CD4-positive, CD25-positive, alpha-beta regulatory T cell (primary cell): ENCODE data around the gene ASB16. TPM values are rescaled to one million over a fixed set of nuclear protein-coding genes. Genes with fewer than 3 reads are reported as not detected.

Experiments used
- ATAC-seq, 2 donors: fragments of 150-1000 bp; cut with Tn5 transposase; one replicate each; pipeline ENCODE4 v1.10.0; 2021; ENCODE audit warnings: low read depth in 2 of 2, moderate number of reproducible peaks in 2 of 2, moderate library complexity in 1 of 2
- DNase-seq, 3 donors: peaks; one replicate each; pipeline versions ENCODE4 v3.0.0 to v3.0.0-alpha.2; 2012 to 2022; ENCODE audit warnings: mixed read lengths in 1 of 3
- H3K27ac ChIP-seq: one replicate; pipeline ENCODE4 v1.7.0; 2013; ENCODE audit warnings: mild to moderate bottlenecking, low read length; ENCODE audit not compliant: insufficient read depth, poor library complexity, severe bottlenecking
- H3K27me3 ChIP-seq: one replicate; pipeline ENCODE4 v1.7.0; 2013; ENCODE audit warnings: low read length; ENCODE audit not compliant: control insufficient read depth, insufficient read depth
- H3K36me3 ChIP-seq: one replicate; pipeline ENCODE4 v1.7.0; 2013; ENCODE audit warnings: mild to moderate bottlenecking, low read length, moderate library complexity; ENCODE audit not compliant: control insufficient read depth, insufficient read depth
- H3K4me1 ChIP-seq: 2 replicates; pipeline ENCODE4 v1.7.0; 2013; ENCODE audit warnings: mild to moderate bottlenecking, low read length; ENCODE audit not compliant: insufficient read depth, control insufficient read depth, poor library complexity, severe bottlenecking
- H3K4me3 ChIP-seq: one replicate; pipeline ENCODE4 v1.7.0; 2013; ENCODE audit warnings: low read depth, mild to moderate bottlenecking, low read length, moderate library complexity
- H3K9me3 ChIP-seq, 2 experiments: 1 replicate in 1 of 2; 2 replicates in 1 of 2; pipeline ENCODE4 v1.7.0; 2013; ENCODE audit warnings: low read length in 2 of 2, mild to moderate bottlenecking in 1 of 2, moderate library complexity in 1 of 2; ENCODE audit not compliant: control insufficient read depth in 2 of 2
- H3K27ac Mint-ChIP-seq, 3 donors: one replicate each; pipeline ENCODE4 v1.8.0; 2020 to 2022; ENCODE audit warnings: mild to moderate bottlenecking in 3 of 3, mixed read lengths in 3 of 3, moderate library complexity in 2 of 3
- H3K27me3 Mint-ChIP-seq: one replicate; pipeline ENCODE4 v1.8.0; 2022; ENCODE audit warnings: mild to moderate bottlenecking, mixed read lengths
- H3K36me3 Mint-ChIP-seq: one replicate; pipeline ENCODE4 v1.8.0; 2020; ENCODE audit warnings: mixed read lengths
- H3K4me1 Mint-ChIP-seq, 4 donors: one replicate each; pipeline ENCODE4 v1.8.0; 2020 to 2022; ENCODE audit warnings: mixed read lengths in 4 of 4, mild to moderate bottlenecking in 1 of 4
- H3K4me3 Mint-ChIP-seq, 4 donors: one replicate each; pipeline ENCODE4 v1.8.0; 2020 to 2022; ENCODE audit warnings: mild to moderate bottlenecking in 4 of 4, mixed read lengths in 4 of 4, moderate library complexity in 3 of 4
- H3K9me3 Mint-ChIP-seq, 7 donors: one replicate each; pipeline ENCODE4 v1.8.0; 2020 to 2022; ENCODE audit warnings: mixed read lengths in 7 of 7, mild to moderate bottlenecking in 3 of 7, moderate library complexity in 2 of 7
- polyA plus RNA-seq, 4 donors: library from polyadenylated mRNA; unstranded; fragments of 300-500 nt; fragmentation: Illumina TruSeq; gene quantifications; one replicate each; pipeline ENCODE4 v1.2.3, GENCODE V29; 2021
- total RNA-seq: library from RNA; stranded (reverse); gene quantifications from one replicate; pipeline ENCODE4 v1.2.3, GENCODE V29; 2022

The ASB16 gene
- total and polyA plus RNA-seq, 5 donors from 2014 or later, result 0.09 to 0.16 TPM; not detected in 3

DNA sequence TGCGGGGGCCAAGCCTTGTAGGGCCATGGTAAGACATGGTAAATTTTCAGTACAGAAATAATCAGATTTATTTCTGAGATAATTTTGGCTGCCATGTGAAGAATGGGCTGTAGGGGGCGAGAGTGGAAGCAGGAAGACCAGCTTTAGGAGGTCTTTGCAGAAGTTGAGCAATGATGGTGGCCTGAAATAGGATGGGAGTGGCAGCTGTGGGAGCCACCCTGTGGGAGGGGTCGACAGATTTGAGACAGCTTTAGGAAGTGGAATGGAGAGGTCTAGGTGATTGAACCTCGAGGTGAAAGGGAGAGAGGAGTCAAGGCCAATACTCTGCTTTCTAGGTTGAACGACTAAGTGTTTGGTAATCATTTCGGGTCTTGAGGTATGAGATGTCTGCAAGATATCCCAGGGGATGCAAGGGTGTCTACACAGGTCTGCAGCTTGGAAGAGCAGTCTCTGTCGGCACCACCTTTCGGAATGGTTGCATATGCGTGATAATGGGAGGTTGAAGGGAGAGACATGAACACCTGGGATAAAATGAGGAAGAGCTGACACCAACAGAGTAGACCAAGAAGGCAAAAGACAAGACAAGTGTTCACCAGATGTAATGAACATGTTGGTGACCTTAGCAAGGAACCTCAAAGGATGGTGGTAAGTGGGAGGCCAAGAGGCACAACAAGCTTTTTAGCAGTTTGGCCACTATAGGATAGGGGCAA, 33.4 kb downstream of the ASB16 start:
- no peaks in the 10 kb centered on the region for H3K27me3 Mint-ChIP-seq
- no peaks in the 10 kb centered on the region for H3K27me3 ChIP-seq
- no peak for ATAC-seq
- no peaks in the 10 kb centered on the region for H3K9me3 Mint-ChIP-seq
- peaks cover 15% of the 10 kb centered on the region for H3K4me1 ChIP-seq
- H3K4me3 ChIP-seq, result no peak overlapping the region
- H3K4me1 Mint-ChIP-seq, result peaks cover 22 to 41% (median 23%) of the 10 kb centered on the region in 4 donors
- H3K4me3 Mint-ChIP-seq, result peak overlapping the region in 1 of 4 donors; percentile 73
- peaks cover 23% of the 10 kb centered on the region for H3K36me3 ChIP-seq
- peak in 2 of 3 donors; percentile 44 to 79 for DNase-seq
- no peak overlapping the region for H3K27ac ChIP-seq
- peaks cover 10% of the 10 kb centered on the region for H3K36me3 Mint-ChIP-seq
- peak overlapping the region in 2 of 3 donors; percentile 47 to 92 for H3K27ac Mint-ChIP-seq
- no peaks in the 10 kb centered on the region for H3K9me3 ChIP-seq

DNA sequence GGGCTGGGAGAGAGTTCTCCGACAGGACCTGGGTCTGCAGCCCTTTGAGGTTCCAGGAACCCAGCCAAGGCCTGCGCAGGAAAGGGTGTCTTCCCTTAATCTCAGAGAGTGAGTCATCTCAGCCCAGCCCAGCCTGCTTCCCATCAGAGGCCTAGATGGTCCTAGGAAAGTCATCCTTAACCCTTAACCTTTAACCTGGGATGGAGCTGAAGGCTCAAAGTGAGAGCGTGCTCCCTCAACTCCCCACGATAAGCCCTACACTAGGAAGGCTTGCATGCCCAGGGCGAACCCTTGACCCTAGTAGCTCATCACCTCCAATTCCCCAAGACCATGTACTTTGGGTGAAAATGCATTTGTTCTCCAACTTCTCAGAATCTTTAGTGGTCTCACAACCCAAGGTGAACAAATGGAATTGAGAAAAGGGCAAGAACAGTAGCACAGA, 34.0 kb downstream of the ASB16 start:
- Histone ChIP-seq H3K36me3 (peaks cover 29% of the 10 kb centered on the region), H3K27me3 (no peaks in the 10 kb centered on the region), H3K9me3 (no peaks in the 10 kb centered on the region), H3K4me3 (no peak overlapping the region), H3K4me1 (peaks cover 16% of the 10 kb centered on the region), H3K27ac (no peak overlapping the region)
- H3K27me3 Mint-ChIP-seq, result no peaks in the 10 kb centered on the region
- no peak for ATAC-seq
- H3K27ac Mint-ChIP-seq, result peak overlapping the region in 1 of 3 donors; percentile 26
- no peak overlapping the region for H3K4me3 Mint-ChIP-seq
- peaks cover 10% of the 10 kb centered on the region for H3K36me3 Mint-ChIP-seq
- H3K9me3 Mint-ChIP-seq, result no peaks in the 10 kb centered on the region
- no peak for DNase-seq
- H3K4me1 Mint-ChIP-seq, result peaks cover 22 to 41% (median 23%) of the 10 kb centered on the region in 4 donors

DNA sequence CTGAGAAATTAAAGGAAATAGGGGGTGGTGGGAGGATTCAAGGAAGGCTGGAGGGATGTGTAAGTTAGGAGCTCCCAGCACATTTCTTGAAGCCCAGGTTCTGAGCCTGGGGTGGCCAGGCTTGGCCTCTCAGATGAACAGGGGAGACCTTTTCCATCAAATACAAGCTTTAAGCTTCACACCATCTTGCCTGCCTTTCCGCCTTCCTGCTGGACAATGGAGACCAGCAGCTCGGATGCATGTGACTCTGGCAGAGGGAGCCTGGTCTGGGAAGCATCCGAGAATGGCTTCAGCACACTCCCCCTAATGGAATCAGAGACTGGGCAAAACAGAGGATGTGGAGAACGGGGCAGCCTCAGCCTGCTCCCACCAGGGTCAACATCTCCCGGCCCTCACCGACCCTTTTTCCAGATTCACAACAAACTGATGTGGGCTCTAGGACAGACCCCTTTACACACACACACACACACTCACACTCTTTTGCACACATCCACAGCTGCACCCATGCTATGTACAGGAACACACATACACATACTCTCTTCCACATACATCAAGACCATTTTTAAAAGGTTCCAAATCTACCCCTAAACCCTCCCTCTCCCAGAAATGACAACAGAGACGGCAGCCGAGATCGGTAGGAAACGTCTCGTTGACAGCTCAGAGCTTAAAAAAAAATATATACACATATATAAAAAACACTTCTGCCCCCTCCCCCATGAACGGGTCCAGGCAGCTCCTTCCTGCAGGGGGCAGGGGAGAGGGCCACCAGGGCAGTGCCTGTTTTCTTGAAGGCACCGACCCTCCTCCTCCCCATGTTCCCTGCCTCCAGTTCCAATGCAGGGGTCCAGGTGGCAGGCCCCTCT, 35.7 kb downstream of the ASB16 start:
- Histone ChIP-seq H3K36me3 (peaks cover 34% of the 10 kb centered on the region), H3K4me1 (peaks cover 26% of the 10 kb centered on the region), H3K27me3 (no peaks in the 10 kb centered on the region), H3K27ac (no peak overlapping the region), H3K9me3 (no peaks in the 10 kb centered on the region), H3K4me3 (no peak overlapping the region)
- peaks cover 16 to 44% (median 22%) of the 10 kb centered on the region in 4 donors for H3K4me1 Mint-ChIP-seq
- no peak for ATAC-seq
- H3K4me3 Mint-ChIP-seq, result peak overlapping the region in 2 of 4 donors; percentile 39 to 71
- peak overlapping the region in 1 of 3 donors; percentile 75 for H3K27ac Mint-ChIP-seq
- H3K9me3 Mint-ChIP-seq, result no peaks in the 10 kb centered on the region
- no peak for DNase-seq
- H3K36me3 Mint-ChIP-seq, result peaks cover 16% of the 10 kb centered on the region
- no peaks in the 10 kb centered on the region for H3K27me3 Mint-ChIP-seq

DNA sequence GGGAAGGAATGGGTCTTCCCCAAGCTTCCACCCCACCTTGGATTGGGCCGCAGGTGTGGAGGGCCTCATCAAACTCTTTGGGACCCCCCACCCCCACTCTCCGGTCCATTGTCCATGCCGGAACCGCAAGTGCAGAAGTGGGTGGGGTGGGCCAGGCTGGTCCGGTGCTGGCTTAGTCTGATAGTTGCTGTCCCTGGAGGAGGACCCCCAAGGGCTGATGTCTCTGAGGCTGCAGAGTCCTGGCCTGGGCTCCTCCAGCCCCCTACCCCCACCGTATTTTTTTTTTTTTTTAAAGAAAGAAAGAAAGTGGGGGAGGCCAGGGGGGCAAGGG, 36.3 kb downstream of the ASB16 start:
- ATAC-seq (no peak), DNase-seq (no peak)
- Histone ChIP-seq H3K36me3 (peaks cover 38% of the 10 kb centered on the region), H3K9me3 (no peaks in the 10 kb centered on the region), H3K4me3 (no peak overlapping the region), H3K27me3 (no peaks in the 10 kb centered on the region), H3K27ac (no peak overlapping the region), H3K4me1 (peaks cover 26% of the 10 kb centered on the region)
- H3K27me3 Mint-ChIP-seq, result no peaks in the 10 kb centered on the region
- H3K4me3 Mint-ChIP-seq, result no peak overlapping the region
- H3K36me3 Mint-ChIP-seq, result peaks cover 16% of the 10 kb centered on the region
- no peak overlapping the region for H3K27ac Mint-ChIP-seq
- H3K4me1 Mint-ChIP-seq, result peaks cover 15 to 45% (median 21%) of the 10 kb centered on the region in 4 donors
- no peaks in the 10 kb centered on the region for H3K9me3 Mint-ChIP-seq

DNA sequence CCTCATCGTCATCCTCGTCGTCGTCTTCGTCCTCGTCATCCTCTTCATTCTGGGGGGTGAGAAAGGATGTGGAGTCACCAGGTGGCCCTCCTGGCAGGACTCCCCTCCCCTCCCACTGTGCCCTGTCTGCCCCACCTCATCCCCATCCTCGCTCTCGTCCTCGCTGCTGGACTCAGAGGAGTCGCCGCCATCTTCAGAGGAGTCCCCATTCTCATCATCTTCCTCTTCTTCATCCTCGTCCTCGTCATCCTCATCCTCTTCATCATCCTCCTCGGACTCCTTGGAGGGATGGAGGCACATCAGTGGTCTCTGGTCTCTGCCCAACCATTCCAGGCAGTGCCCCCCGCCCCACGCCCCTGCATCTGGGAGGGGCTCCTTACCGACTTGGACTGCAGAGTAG, 36.8 kb downstream of the ASB16 start:
- Histone ChIP-seq H3K27ac (no peak overlapping the region), H3K9me3 (no peaks in the 10 kb centered on the region), H3K36me3 (peaks cover 38% of the 10 kb centered on the region), H3K27me3 (no peaks in the 10 kb centered on the region), H3K4me3 (no peak overlapping the region), H3K4me1 (peaks cover 26% of the 10 kb centered on the region)
- Mint-ChIP-seq H3K27me3 (no peaks in the 10 kb centered on the region), H3K9me3 (no peaks in the 10 kb centered on the region), H3K4me1 (peaks cover 15 to 42% (median 21%) of the 10 kb centered on the region in 4 donors), H3K4me3 (no peak overlapping the region), H3K36me3 (peaks cover 16% of the 10 kb centered on the region), H3K27ac (no peak overlapping the region)
- DNase-seq, result no peak
- no peak for ATAC-seq

DNA sequence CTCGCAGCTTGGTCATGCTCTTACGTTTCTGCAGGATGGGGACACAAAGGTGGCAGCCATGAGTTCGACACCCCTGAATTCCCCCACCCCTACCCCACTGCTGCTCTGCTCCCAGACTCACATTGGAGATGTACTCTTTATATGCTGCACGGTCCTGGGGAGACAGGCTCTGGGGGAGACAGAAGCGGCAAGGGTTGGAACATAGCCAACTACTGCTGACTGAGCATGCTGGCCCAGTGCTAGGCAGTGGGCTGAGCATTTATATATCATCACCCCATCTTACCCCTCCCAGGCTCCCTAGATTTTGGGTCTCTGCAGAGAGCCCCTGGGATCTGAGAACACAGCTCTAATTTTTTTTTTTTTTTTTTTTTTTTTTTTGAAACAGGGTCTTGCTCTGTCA, 37.2 kb downstream of the ASB16 start:
- H3K27ac Mint-ChIP-seq, result peak overlapping the region in 1 of 3 donors; percentile 67
- no peaks in the 10 kb centered on the region for H3K27me3 ChIP-seq
- no peak for ATAC-seq
- H3K4me1 Mint-ChIP-seq, result peaks cover 12 to 39% (median 20%) of the 10 kb centered on the region in 4 donors
- H3K36me3 Mint-ChIP-seq, result peaks cover 16% of the 10 kb centered on the region
- no peaks in the 10 kb centered on the region for H3K27me3 Mint-ChIP-seq
- peaks cover 26% of the 10 kb centered on the region for H3K4me1 ChIP-seq
- no peaks in the 10 kb centered on the region for H3K9me3 Mint-ChIP-seq
- no peak overlapping the region for H3K4me3 Mint-ChIP-seq
- no peak for DNase-seq
- H3K36me3 ChIP-seq, result peaks cover 38% of the 10 kb centered on the region
- H3K9me3 ChIP-seq, result no peaks in the 10 kb centered on the region
- no peak overlapping the region for H3K27ac ChIP-seq
- H3K4me3 ChIP-seq, result no peak overlapping the region

DNA sequence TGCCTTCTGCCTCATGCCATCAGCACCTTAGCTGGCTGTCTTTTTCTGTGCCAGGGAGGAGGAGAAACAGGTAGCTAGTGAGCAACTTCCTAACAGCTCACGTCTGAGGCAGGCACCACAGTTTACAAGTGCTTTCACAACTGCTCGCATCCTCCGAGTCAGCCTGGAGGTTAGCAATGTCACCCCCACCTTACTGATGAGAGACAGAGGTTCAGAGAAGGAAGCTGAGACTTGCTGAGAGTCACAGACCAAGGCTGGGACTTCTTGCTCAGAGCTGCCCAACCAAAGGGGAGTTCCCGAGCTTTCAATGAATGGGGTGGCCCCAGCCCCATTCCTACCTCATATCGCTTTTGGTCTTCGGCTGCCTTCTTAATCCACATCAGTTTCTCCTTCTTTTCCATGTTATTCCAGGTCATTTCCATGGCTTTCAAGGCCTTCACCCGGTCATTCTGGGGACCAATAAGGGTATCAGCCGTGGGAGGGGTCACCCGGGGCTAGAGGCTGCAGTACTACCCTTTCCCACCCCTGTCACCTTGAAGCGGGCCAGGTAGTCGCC, 39.4 kb downstream of the ASB16 start:
- Mint-ChIP-seq H3K4me1 (peaks cover 0 to 43% (median 15%) of the 10 kb centered on the region in 4 donors), H3K4me3 (peak overlapping the region; percentile 1 to 64 (median 42))

More for the DNA sequence above, 39.4 kb downstream of the ASB16 start:
- H3K4me3 ChIP-seq, result peak overlapping the region; percentile 18
- no peaks in the 10 kb centered on the region for H3K27me3 ChIP-seq
- ATAC-seq, result no peak
- Mint-ChIP-seq H3K36me3 (peaks cover 29% of the 10 kb centered on the region), H3K27ac (peak overlapping the region; percentile 69 to 91 (median 79)), H3K9me3 (no peaks in the 10 kb centered on the region), H3K27me3 (no peaks in the 10 kb centered on the region)
- peaks cover 51% of the 10 kb centered on the region for H3K36me3 ChIP-seq
- peak in 1 of 3 donors; percentile 41 for DNase-seq
- H3K9me3 ChIP-seq, result no peaks in the 10 kb centered on the region
- H3K27ac ChIP-seq, result peak overlapping the region; percentile 74
- H3K4me1 ChIP-seq, result peaks cover 27% of the 10 kb centered on the region
